Measurements from ENCODE around the gene KRT9.

The KRT9 gene

GRCh38 chr17:41542357-41542756 is 29.5 kb downstream of the KRT9 start:
- no peak overlapping the region for H3K4me3 ChIP-seq (ENCODE audit: low read length)
- no peak for TF ChIP-seq CTCF (conservative IDR thresholded peaks at IDR 0.05; ENCODE audit: low read depth, low read length)
- no peak for DNase-seq (ENCODE audit: low read depth)

GRCh38 chr17:41540921-41541625 is 30.8 kb downstream of the KRT9 start:
- TF ChIP-seq CTCF (conservative IDR thresholded peaks at IDR 0.05; ENCODE audit: low read depth, low read length), result no peak
- DNase-seq (ENCODE audit: low read depth), result no peak
- no peak overlapping the region for H3K4me3 ChIP-seq (ENCODE audit: low read length)

- DNase-seq (ENCODE audit: low read depth), result no peak
- no peak for TF ChIP-seq CTCF (conservative IDR thresholded peaks at IDR 0.05; ENCODE audit: low read depth, low read length)
- no peak overlapping the region for H3K4me3 ChIP-seq (ENCODE audit: low read length)
These were observed 31.7 kb downstream of the KRT9 start for GRCh38 chr17:41539979-41540701.

- TF ChIP-seq CTCF (conservative IDR thresholded peaks at IDR 0.05; ENCODE audit: low read depth, low read length), result no peak
- no peak for DNase-seq (ENCODE audit: low read depth)
- no peak overlapping the region for H3K4me3 ChIP-seq (ENCODE audit: low read length)
These were observed 32.8 kb downstream of the KRT9 start for GRCh38 chr17:41539071-41539492.

GRCh38 chr17:41538565-41538991 is 33.3 kb downstream of the KRT9 start:
- H3K4me3 ChIP-seq (ENCODE audit: low read length), result no peak overlapping the region
- no peak for TF ChIP-seq CTCF (conservative IDR thresholded peaks at IDR 0.05; ENCODE audit: low read depth, low read length)
- DNase-seq (ENCODE audit: low read depth), result no peak

GRCh38 chr17:41537990-41538389 is 33.9 kb downstream of the KRT9 start:
- no peak for DNase-seq (ENCODE audit: low read depth)
- TF ChIP-seq CTCF (conservative IDR thresholded peaks at IDR 0.05; ENCODE audit: low read depth, low read length), result no peak

GRCh38 chr17:41537614-41537954 is 34.3 kb downstream of the KRT9 start:
- DNase-seq (ENCODE audit: low read depth), result no peak
- TF ChIP-seq CTCF (conservative IDR thresholded peaks at IDR 0.05; ENCODE audit: low read depth, low read length), result no peak

More at GRCh38 chr17:41537990-41538389, 33.9 kb downstream of the KRT9 start:
- H3K4me3 ChIP-seq (ENCODE audit: low read length), result no peak overlapping the region

More at GRCh38 chr17:41537614-41537954, 34.3 kb downstream of the KRT9 start:
- H3K4me3 ChIP-seq (ENCODE audit: low read length), result no peak overlapping the region

Measured in retinal pigment epithelial cell (primary cell).